PFSK-1 (cell line): ENCODE data around the gene NDUFA7.

Experiments
- POLR2AphosphoS5 ChIP-seq: IDR thresholded peaks from 2 replicates; pipeline ENCODE4 v1.6.1; 2012; ENCODE audit warnings: low read depth, mild to moderate bottlenecking, control low read depth, low read length, moderate library complexity
- REST ChIP-seq, 2 experiments: IDR thresholded peaks; 2 replicates each; pipeline versions ENCODE4 v1.6.1 to v1.8.0; 2011 to 2012; ENCODE audit warnings: low read depth in 2 of 2, low read length in 2 of 2, control low read depth in 1 of 2, inconsistent platforms in 1 of 2, mild to moderate bottlenecking in 1 of 2, moderate library complexity in 1 of 2; ENCODE audit not compliant: insufficient read depth in 1 of 2
- TAF1 ChIP-seq: IDR thresholded peaks from 2 replicates; pipeline ENCODE4 v1.6.1; 2012; ENCODE audit warnings: low read length, control low read depth, borderline replicate concordance; ENCODE audit not compliant: insufficient read depth

- TF ChIP-seq TAF1 = no peak
- TF ChIP-seq REST (IDR thresholded peaks at IDR 0.05; ENCODE audit: insufficient read depth in 1 of 2, low read depth in 2 of 2, low read length in 2 of 2) = no peak
- no peak for TF ChIP-seq POLR2AphosphoS5
Observed at GRCh38 chr19:8334458-8335342, 13.5 kb upstream of the NDUFA7 start.
